ENCODE results near the gene OR10H1.
A peak's percentile ranks its signal among the peaks of the same experiment; 100 is the strongest.
"Not testable (repeated sequence)": the region's sequence is repeated elsewhere in the genome, so short reads cannot be mapped to it uniquely, and the experiment has no call there.

OR10H1 gene, protein sequence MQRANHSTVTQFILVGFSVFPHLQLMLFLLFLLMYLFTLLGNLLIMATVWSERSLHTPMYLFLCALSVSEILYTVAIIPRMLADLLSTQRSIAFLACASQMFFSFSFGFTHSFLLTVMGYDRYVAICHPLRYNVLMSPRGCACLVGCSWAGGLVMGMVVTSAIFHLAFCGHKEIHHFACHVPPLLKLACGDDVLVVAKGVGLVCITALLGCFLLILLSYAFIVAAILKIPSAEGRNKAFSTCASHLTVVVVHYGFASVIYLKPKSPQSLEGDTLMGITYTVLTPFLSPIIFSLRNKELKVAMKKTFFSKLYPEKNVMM

DNA sequence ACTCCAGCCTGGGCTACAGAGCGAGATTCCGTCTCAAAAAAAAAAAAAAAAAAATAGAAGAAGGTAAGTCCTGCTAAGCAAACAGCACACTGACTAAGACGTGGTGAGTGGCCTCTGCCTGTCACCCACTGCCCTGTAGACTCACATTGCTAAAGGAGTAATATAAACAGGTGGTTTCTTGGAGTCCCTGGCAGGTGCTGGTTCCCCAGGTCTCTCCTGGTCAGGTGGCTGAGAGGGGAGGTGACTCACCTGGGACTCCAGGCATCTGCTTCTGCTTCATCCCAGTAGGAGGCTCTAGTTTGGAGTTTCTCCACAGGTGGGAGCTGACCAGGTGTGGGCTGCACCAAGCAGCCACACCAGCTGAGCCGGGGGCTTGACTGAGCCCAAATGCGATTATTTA, at the start of gene OR10H1:
TSS of gene OR10H1 (minus strand) at position 359 of the 400 bp plus-strand sequence. CDS start 7,627 bp downstream, outside the sequence.
- DNase-seq (ENCODE audit: low read depth in 2 of 2), result no peak

DNA sequence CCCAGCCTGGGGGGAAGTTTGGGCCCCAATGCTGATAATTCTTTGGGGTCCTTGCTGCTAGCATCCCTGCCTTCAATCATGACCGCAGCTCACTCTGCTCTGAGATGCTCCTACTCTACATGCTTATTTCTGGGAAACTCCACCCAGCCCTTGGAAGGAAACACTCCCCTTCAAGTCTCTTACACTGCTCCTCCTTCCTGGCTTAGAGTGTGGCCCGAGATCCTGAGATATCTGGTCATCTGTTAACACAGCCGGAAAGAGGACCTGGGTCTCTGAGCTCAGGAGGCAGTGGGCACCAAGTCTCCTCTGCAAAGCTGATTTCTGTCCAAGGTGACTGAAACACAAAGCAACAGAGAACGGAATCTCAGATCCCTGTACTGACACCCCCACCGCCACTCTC, 49.4 kb upstream of the OR10H1 start:
- DNase-seq (ENCODE audit: low read depth in 2 of 2), result no peak

DNA sequence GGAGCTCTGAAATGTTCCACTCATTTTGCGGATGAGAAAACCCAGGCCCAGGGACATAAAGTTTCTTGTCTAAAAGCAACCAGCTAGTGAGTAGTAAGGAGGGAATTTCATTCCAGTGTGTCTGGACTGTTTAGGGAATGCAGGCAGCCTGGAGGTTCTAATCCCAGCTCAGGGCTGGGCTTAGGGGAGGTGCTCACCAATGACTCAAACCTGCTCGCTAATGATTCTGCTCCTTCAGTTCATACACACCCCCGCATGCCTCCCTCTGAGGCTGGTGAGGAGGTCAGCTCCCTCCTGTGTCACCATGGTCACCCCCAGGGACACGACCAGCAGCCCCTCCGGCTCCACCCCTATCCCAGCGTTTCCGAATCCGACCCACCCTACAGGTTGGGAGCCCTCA, 47.8 kb upstream of the OR10H1 start:
- no peak for DNase-seq (ENCODE audit: low read depth in 2 of 2)

DNA sequence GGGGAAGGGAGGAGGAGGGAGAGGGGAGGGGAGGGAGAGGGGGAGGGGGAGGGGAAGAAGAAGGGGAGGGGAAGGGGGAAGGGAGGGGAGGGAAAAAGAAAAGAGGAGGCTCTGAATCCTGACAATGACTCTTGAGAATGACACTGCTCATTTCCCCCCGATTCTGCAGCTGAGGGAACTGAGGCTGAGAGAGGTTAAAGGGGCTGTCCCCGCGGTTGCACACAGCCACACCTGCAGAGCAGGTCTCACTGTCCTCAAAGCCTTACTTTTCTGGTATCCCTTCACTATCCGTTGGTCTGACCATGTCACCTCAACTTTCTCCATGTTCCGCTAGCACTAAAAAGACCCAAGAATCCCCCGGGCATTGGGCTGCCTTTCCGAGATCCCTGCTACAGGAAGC, 47.0 kb upstream of the OR10H1 start:
- no peak for DNase-seq (ENCODE audit: low read depth in 2 of 2)

DNA sequence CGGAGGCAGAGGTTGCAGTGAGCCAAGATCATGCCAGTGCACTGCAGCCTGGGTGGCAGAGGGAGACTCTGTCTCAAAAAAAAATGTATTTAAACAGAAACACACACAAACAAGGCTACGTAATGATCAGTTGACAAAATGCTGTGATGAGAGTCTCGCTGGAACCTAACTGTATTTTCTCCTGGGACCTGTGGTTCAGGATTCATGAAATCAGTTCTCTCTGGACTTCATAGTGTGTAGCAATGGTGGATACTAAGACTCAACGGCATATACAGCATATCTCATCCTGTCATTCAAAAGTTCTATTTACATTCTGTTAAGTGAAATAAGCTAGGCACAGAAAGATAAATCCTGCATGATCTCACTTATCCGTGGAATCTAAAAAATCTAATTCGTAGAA, 45.1 kb upstream of the OR10H1 start:
- DNase-seq (ENCODE audit: low read depth in 2 of 2), result no peak

- DNase-seq (ENCODE audit: low read depth in 2 of 2), result no peak
These were observed 43.7 kb upstream of the OR10H1 start for GRCh38 chr19:15859187-15859586.

GRCh38 chr19:15850385-15850784, 34.9 kb upstream of the OR10H1 start:
- DNase-seq (ENCODE audit: low read depth in 2 of 2), result no peak

DNA sequence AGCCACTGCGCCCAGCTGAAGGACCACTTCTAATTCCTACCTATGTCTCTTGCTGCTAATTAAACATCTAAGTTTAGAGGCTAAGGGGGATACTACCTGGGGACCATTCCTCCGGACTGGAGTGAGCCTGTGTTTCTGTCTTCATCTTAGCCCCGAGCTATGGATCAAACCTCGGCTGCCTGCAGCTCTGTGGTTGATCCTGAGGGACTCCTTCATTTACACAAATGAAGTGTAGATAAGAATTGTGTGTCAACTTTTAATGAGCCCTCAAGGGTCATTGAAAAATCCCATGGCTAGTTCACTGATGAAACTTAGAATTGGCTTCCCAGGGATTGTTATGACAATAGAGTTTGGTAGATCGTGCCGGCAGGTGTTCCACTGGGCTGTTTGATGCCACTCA, 31.5 kb upstream of the OR10H1 start:
- no peak for DNase-seq (ENCODE audit: low read depth in 2 of 2)

DNA sequence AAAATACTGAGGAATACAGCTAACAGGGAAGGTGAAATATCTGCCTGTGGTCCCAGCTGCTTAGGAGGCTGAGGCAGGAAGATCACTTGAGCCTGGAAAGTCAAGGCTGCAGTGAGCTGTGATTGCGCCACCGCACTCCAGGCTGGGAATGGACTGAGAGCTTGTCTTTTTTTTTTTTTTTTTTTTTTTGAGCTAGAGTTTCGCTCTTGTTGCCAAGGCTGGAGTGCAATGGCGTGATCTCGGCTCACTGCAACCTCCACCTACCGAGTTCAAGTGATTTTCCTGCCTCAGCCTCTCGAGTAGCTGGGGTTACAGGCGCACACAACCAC, 28.4 kb upstream of the OR10H1 start:
- DNase-seq (ENCODE audit: low read depth in 2 of 2), result not testable (repeated sequence)

DNA sequence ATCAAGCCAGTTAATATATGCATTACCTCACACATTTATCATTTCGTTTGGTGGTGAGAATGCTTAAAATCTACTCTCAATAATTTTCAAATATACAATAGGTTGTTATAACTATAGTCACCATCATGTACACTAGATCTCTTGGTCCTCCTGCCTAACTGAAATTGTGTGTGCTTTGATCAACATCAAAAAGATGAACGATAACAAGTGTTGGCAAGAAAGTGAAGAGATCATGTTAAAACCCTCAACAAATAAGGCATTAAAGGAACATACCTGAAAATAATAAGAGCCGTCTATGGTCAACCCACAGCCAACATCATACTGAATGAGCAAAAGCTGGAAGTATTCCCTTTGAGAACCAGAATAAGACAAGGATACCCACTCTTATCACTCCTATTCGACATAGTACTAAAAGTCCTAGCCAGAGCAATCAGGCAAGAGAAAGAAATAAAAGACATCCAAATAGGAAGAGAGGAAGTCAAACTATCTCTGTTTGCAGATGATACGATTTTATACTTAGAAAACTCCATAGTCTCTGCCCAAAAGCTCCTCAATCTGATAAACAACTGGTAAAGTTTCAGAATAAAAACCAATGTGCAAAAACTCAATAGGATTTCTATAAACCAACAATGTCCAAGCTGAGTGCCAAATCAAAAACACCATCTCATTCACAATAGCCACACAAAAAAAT, 27.9 kb upstream of the OR10H1 start:
- no peak for DNase-seq (ENCODE audit: low read depth in 2 of 2)

GRCh38 chr19:15841875-15842569, 26.6 kb upstream of the OR10H1 start:
- no peak for DNase-seq (ENCODE audit: low read depth in 2 of 2)

GRCh38 chr19:15840833-15841232, 25.4 kb upstream of the OR10H1 start:
- no peak for DNase-seq (ENCODE audit: low read depth in 2 of 2)

- DNase-seq (ENCODE audit: low read depth in 2 of 2), result not testable (repeated sequence)
These were observed 24.4 kb upstream of the OR10H1 start for GRCh38 chr19:15839888-15840287.

DNA sequence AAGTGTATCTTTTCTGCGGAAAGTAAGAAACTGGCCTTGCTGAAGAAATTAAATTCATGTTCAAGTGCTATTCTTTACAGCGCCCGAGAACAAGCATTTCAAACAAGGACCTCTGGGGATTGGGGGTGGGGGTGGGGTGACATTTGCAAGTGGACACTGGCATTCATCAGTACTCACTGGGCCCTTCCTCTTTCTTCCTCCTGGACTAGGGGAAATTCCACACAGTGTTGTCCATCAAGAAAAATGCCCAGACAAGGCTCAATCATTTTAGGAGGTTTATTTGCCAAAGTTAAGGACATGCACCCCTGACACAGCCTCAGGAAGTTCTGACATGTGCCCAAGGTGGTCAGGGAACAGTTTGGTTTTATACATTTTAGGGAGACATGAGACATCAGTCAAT, 22.9 kb upstream of the OR10H1 start:
- no peak for DNase-seq (ENCODE audit: low read depth in 2 of 2)

DNA sequence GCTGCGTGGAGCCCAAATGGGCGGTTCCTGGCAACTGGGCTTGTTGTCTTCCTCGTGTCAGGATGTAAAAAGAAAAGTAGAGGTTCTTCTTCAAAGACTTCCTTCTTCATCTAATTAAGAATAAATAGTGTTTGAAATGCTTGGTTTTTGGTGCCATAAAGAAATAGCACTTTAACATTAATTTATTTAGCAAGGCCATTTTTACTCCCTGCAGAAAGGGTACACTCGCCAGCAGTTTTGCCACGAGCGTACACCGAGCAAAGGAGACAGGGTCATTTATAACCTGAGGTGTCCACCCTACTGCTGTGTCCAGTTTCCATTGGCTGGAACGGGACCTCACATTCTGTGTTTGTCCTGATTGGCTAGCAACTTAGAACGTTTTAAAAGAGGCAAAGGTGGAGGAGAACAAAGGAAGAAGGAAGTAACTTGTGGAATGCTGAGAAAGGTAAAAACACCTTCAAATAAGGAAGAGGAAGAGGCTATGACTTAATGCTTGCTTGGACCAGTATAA, 21.8 kb upstream of the OR10H1 start:
- no peak for DNase-seq (ENCODE audit: low read depth in 2 of 2)

GRCh38 chr19:15836330-15837220, 21.1 kb upstream of the OR10H1 start:
- DNase-seq (ENCODE audit: low read depth in 2 of 2), result peak; percentile 88 to 91

DNA sequence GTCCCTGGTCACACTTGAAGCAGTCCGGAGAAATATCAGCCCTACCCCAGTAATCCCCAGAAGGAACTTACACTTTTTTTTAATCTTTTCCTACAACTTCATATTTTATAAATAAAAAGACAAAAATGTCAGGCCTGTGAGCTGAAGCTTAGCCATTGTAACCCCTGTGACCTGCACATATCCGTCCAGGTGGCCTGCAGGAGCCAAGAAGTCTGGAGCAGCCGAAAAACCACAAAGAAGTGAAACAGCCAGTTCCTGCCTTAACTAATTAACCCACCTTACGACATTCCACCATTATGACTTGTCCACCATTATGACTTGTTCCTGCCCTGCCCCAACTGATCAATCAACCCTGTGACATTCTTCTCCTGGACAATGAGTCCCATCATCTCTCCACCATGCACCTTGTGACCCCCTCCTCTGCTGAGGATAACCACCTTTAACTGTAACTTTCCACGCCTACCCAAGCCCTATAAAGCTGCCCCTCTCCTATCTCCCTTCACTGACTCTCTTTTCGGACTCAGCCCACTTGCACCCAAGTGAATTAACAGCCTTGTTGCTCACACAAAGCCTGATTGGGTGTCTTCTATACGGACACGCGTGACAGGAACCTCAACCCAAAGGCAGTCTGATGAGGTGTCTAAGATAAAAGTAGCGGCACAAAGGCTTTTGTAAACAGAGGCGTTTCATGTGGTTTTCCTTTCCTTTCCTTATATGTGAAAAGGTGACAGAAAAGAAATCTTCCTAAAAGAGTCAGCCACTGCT, 20.3 kb upstream of the OR10H1 start:
- peak; percentile 33 to 35 for DNase-seq (ENCODE audit: low read depth in 2 of 2)

DNA sequence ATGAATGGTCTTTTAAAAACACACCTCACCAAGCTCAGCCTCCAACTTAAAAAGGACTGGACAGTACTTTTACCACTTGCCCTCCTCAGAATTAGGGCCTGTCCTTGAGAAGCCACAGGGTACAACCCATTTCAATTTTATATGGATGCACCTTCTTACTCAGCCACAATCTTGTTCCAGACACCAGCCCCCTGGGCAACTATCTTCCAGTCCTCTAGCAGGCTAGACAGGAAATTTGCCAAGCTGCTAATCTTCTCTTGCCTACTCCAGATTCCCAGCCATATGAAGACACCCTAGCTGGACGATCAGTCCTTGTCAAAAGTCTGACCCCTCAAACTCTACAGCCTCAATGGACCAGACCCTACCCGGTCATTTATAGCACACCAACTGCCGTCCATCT, 18.8 kb upstream of the OR10H1 start:
- not testable (repeated sequence) for DNase-seq (ENCODE audit: low read depth in 2 of 2)

GRCh38 chr19:15831626-15832025, 16.2 kb upstream of the OR10H1 start:
- DNase-seq (ENCODE audit: low read depth in 2 of 2), result no peak

DNA sequence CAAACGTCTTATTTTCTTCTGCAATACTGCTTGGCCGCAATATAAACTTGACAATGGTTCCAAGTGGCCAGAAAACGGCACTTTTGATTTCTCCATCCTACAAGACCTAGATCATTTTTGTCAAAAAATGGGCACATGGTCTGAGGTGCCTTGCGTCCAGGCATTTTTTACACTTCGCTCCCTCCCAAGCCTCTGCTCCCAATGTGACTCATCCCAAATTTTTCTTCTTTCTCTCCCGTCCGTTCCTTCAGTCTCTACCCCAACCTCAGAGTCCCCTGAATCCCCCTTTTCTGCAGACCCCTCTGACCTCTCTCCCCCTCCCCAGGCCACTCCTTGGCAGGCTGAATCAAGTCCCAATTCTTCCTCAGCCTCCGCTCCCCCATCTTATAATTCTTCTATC, 14.3 kb upstream of the OR10H1 start:
- DNase-seq (ENCODE audit: low read depth in 2 of 2), result no peak

GRCh38 chr19:15829306-15829698, 13.8 kb upstream of the OR10H1 start:
- DNase-seq (ENCODE audit: low read depth in 2 of 2), result no peak
